Activated CD8-positive, alpha-beta memory T cell treated with anti-CD3 and anti-CD28 coated beads, Interleukin-2, amount 50 U/mL, for 24 hours (primary cell): ENCODE measurements around the gene MARK2.
A peak's percentile ranks its signal among the peaks of the same experiment; 100 is the strongest.

Experiments used
- DNase-seq: peaks from one replicate; pipeline ENCODE4 v3.0.0-alpha.2; 2020; ENCODE audit errors: extremely low read depth

Gene MARK2

DNA sequence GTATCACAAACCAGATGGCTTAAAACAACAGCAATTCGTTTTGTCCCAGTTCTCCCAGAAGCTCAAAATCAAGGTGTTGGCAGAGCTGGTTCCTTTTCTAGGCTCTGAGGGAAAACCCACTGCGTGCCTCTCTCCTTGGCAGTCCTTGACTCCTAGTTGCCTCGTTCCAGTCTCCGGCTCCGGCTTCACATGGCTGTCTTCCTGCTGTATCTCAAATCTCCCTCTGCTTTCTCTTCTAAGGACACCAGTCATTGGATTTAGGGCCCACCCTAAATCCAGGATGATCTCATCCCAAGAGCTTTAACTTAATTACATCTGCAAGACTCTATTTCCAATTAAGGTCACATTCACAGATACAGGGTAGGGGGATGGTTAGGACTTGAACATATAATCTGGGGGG, 90.7 kb downstream of the MARK2 start:
- DNase-seq: no peak

DNA sequence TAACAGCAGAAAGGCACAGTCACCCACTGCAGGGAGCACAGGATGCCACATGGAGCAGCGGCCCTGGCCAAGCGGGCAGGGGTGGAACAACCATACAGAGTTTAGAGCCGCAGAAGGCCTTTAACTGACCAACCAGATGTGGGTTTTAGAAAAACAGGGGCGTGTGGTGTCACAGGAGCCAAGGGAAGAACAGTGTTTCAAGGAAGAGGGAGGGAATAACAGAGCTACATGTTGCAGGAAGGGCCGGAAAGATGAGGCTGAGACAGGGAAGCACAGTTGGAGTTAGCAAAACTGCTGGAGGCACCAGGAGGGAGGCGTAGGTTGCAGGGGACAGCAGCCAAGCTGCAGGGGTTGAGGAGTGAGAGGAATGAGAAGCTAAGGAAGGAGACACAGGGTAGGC, 92.1 kb downstream of the MARK2 start:
- DNase-seq: no peak

DNA sequence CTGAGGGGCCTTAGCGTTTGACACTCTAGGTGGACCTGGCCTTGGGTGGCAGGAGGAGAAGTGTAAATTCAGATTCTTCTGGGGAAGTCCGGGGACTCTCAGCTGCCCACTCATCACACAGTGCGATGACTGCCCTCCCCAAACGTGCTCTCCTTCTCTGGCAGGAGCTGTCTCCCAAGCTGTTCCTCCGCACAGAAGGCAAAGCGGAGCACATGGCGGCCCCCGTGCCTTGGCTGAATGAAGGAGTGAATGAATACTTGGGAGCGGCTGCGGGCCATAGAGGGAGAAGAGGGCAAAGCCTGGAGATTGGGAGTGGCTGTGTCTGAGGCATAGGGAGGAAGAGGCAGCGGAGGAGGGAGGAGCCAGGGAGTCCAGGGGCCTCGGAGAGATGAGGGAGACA, 93.0 kb downstream of the MARK2 start:
- DNase-seq: no peak

DNA sequence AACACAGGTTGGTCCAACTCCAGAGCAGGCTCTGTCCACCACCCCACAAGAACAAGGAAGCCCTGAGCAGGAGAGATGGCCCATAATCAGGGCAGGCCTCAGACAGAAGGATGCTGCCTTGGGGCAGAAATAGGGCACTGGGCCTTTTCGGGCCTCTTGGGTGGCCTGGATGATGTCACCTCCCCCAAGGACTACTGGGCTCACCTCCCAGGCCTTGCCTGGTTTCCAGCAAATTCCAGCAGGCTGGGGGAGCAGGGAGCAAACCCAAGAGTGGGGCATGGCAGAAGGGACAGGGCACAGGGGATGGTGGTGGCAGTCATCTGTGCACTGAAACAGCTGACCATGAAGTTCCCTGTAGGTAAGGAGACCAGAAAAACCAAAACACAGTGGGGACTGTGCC, 94.5 kb downstream of the MARK2 start:
- DNase-seq: no peak

DNA sequence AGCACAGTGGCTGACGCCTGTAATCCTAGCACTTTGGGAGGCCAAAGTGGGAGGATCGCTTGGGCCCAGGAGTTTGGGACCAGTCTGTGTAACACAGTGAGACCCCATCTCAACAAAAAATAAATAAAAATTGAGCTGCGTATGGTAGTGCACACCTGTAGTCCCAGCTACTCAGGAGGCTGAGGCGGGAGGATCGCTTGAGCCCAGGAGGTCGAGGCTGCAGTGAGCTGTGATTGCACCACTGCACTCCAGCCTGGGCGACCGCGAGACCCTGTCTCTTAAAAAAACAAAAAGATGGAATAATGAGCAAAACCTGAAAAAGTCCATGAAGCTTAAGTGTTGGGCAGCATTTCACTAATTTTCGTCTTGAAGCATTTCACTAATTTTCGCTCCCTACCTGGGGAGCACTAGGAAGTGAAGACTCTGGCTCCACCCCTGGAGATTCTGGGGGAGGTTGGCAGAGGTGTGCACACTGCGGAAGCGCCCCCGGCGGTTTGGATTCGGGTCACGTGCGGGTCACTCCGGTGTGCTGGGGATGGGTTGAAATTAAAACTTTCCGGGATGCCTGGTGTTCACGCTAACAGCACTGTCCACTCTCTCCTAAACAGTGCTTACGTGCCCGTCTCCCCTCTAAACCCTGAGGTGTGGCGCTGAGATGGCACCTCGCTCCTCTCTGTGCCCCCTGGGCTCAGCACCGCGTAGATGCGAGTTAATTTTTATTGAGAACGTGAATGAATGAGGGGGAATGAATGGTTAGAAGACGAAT, 99.0 kb downstream of the MARK2 start:
- DNase-seq: no peak

DNA sequence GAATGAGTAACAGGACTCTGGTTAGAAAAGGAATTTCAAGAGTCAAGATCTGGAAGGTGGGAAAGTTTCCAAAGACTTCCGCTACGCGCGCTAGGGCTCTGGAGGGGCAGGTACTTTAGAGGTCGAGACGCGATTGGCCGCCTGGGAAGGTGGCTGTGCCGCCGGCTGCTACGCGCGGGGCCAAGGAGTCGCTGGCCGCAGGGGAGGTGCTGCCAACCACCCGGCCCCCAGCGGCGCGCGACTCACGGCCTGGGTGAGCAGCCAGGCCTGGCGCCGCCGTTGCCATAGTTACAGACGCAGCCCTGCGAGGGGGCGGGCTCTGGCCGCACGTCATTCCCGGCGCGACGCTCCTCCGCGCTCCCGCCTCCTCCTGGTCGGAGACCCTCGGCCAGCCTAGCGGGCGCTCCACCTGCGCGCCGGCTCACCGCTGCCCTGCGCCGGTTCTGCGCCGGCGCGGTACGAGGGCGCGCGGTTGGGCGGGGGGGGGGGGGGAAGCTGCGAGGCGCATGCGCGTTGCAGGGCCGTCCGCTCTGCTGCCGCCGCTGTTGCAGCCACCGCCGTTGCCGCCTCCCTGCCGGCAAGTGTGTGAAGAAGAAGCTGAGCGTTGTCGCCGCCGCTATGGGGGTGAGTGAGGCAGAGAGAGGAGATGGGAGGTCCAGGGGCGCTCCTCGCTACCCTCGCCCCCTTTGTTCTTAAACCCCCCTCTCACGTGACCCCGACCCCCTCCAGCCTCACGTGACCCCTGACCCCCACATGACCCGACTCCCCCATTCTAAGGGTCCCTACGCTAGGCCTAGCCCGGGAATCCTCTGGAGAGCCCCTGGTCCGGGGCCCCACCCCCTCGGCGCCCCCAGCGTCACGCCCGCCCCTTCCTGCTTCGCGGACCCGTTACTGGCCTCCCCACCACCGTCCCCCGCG, 99.8 kb downstream of the MARK2 start, which contains the start of gene NAA40:
Gene NAA40, plus strand, starts transcription at position 524 of the 918 bp plus-strand sequence. Its CDS starts 95 bp downstream, at position 619.
- DNase-seq: peak; percentile 84

DNA sequence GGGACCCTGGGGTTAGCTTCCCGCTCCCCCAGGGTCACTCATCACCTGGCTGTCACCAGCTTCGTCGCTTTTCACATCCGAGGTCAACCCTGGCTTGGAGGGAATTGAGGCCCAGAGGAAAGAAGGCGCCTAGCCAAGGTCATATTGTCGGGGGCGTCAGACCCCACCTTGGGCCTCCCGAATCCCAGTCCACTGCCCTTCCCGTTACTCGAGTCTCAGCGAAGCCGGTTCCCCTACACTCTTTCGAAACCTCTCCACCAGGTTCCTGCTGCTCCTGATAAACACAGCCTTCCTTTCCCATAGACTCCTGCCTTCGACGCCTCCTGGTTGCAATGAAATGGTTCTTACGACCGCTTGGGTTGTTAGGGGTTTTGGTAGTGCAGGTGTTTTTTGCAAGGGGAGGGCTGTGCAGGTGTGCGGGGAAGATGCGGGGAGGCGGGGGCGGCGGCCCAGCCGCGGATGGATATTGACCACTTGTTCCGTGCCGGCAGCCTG, 100.5 kb downstream of the MARK2 start:
- no peak for DNase-seq

DNA sequence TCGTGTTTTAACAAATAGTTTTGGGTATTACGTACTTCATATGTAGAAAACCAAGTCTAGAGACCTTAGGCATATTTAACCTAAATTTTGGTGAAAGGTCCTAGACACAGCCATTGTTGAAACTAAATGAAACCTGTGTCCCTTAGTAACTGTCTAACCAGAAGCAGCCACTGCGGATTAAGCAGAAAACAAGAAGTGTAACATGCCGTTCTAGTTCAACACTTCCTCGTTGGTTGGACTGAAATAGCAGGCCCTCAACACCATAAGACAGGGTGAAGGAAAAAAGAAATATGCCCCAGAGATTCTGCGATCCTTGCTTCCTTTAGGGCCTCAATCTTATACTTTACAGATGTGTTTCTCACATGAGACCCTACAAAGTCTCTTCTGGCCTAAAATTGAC, 101.9 kb downstream of the MARK2 start:
- DNase-seq: no peak

DNA sequence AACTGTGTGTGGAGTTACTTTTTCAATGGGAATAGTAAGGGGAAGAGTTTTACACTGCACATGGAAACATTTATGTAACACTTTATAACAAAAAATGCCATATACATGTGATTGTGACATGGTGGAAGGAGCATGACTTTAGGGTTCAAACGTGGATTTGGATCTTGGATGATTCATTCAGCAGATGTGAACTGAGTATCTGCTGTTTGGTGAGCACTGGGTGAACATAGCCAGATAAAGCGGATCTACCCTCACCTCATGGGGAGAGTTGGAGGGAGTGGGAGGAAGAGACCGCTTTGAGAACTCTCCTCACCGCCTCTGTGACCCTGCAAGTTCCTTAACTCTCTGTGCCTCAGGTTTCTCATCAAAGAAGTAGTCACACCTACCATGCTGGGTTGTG, 103.0 kb downstream of the MARK2 start:
- DNase-seq: no peak

DNA sequence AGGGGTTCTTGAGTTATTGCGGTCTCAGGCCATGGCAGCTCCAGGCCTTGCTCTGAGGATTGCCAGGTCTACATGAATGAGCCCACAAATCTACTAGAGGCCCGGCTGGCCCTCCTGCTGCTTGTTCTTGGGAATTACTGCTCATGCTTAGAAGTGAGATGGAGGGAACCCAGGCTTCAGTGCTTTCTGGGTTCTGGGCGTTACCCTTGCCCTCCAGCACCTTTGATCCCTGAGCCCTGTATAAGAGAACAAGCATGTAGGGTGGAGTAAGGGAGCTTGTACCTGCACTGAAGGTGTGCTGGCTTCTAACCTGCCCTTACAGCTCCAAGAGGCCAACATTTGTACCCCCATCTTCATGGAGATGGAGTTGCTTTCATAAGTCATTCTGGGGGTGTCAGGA, 103.9 kb downstream of the MARK2 start:
- no peak for DNase-seq

DNA sequence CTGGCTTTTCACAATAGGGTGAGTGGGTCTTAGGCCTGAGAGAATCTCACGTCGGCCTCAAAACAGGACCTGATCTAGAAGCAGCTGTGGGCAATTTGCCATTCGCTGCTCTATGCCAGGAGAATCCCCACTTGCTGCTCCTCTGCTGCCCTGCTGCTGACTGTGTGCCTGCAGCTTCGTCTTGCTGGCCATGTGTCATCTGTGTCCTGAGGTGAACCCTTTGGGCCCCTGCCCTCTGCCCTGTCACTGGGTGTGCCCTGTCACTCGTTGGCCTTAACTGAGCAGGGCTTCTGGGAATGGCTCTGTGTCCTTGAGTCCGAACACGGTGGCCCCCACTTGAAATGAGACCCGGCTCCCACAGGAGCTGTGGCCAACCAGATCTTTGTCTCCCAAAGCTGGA, 106.1 kb downstream of the MARK2 start:
- DNase-seq: no peak

DNA sequence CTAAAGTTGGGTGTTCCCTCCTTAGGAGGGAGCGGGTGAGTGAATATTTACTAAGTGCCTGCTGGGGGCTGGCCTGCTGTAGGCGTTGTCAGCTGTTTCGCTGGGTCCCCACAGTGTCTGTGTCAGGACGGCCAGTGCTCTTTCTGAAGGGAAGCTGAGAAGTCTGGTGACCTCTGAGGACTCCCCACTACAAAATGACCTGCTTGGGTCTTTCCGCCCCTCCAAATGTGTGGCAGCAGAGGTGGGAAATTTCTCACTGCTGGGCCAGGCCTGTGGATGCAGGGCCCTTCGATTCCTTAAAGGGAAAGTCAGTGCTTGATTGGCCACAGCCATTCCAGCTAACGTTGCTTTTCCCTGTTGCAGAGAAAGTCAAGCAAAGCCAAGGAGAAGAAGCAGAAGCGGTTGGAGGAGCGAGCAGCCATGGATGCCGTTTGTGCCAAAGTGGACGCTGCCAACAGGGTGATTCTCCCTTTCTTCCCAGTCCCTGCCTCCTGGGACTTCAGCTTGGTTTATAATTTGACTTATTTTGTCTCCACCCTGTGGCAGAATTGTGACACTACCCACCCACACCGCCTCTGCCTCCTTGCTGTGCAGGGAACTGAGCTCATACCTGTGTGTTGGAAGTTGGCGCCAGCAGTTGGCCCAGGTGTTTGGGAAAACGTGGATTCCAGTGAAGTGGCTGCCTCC, 106.7 kb downstream of the MARK2 start:
- DNase-seq: no peak

DNA sequence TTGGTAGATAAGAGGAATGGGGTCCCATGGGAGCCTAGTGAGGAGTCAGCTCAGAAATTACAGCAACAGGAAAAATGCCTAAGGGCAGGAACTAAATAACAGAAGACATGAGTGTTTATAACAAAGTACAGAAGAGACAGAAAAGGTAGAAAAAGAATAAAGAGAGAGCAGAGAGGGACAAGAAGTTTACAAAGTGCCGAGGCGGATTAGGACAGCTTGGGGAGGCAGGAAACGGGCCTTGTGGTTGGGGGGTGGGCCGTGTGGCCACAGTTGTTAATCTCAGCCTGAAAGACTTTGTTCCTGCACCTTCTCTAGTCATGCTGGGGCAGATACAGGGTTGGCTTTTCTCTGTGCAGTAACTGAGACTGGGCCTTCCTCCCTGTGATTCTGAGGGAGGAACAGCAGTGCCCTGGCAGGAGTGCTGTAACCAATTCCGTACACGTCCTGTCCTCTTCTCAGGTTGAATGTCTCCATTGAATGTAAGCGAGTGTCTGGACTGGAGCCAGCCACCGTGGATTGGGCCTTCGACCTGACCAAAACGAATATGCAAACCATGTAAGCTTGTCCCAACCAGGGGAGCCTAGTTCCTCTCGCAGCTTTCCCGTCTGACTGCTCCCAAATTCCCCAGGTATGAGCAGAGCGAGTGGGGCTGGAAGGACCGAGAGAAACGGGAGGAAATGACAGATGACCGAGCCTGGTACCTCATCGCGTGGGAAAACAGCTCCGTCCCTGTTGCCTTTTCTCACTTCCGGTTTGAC, 113.0 kb downstream of the MARK2 start:
- no peak for DNase-seq

DNA sequence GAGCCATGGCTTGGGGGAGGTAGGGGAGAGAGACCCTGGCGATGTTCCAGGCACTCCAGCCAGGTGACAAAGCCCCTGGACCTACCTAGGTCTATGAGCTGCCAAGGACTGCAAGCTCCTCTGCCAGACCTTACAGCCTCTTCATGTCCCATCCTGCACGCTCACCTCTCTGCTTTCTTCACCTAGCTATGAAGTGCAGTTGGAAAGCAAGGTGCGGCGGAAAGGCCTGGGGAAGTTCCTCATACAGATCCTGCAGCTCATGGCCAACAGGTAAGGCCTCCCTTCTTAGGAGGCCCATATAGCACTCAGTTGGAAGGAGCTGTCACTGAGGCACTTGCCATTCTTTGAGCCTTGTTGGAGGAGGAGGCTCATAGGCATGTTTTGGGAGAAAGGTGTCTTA, 113.7 kb downstream of the MARK2 start:
- no peak for DNase-seq

DNA sequence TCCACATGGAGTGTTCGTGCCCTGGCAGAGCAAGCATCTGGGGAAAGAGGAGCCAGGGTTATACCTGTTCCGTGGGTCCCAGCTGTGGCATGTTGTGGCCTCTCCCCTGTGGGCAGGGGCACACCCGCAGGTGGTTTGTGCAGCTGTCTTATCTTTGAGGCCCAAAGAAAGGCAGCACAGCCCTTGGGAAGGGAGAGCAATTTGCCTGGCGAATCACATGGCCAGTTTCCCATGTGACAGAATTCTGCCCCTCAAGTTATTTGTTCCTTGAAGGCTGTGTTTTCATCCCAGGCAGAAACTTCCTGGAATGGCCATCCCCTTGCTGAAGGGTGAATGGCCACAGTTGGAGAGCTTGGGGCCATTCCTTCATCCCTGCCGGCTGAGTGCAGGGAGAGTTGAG, 119.1 kb downstream of the MARK2 start:
- no peak for DNase-seq
